ENCODE measurements around the gene TRIM14.
A peak's percentile ranks its signal among the peaks of the same experiment; 100 is the strongest.
"Not testable (repeated sequence)": the region's sequence is repeated elsewhere in the genome, so short reads cannot be mapped to it uniquely, and the experiment has no call there.

The TRIM14 gene

GRCh38 chr9:98080326-98080725 is 38.7 kb downstream of the TRIM14 start:
- DNase-seq: no peak

GRCh38 chr9:98078895-98079294 is 40.1 kb downstream of the TRIM14 start:
- no peak for DNase-seq

- DNase-seq: not testable (repeated sequence)
Measured at GRCh38 chr9:98076514-98076890, 42.5 kb downstream of the TRIM14 start.

- DNase-seq: no peak
Measured at GRCh38 chr9:98075332-98075805, 43.7 kb downstream of the TRIM14 start.

- peak; percentile 13 for DNase-seq
Measured at GRCh38 chr9:98074115-98074990, 44.7 kb downstream of the TRIM14 start.

GRCh38 chr9:98071737-98072136 is 47.3 kb downstream of the TRIM14 start:
- no peak for DNase-seq

GRCh38 chr9:98070704-98071103 is 48.3 kb downstream of the TRIM14 start:
- DNase-seq: no peak

GRCh38 chr9:98069551-98069950 is 49.5 kb downstream of the TRIM14 start:
- DNase-seq: no peak

GRCh38 chr9:98067184-98067583 is 51.8 kb downstream of the TRIM14 start:
- DNase-seq: no peak

- no peak for DNase-seq
Measured at GRCh38 chr9:98066235-98066634, 52.8 kb downstream of the TRIM14 start.

- no peak for DNase-seq
Measured at GRCh38 chr9:98064623-98065392, 54.2 kb downstream of the TRIM14 start.

GRCh38 chr9:98062161-98062560 is 56.9 kb downstream of the TRIM14 start:
- DNase-seq: no peak

- no peak for DNase-seq
Measured at GRCh38 chr9:98057138-98057799, 61.8 kb downstream of the TRIM14 start.

- peak; percentile 65 for DNase-seq
Measured at GRCh38 chr9:98056269-98057137, 62.5 kb downstream of the TRIM14 start, which contains the start of gene NANS. Gene NANS (plus strand): TSS chr9:98056732. CDS start chr9:98056809, 77 bp downstream.

- no peak for DNase-seq
Measured at GRCh38 chr9:98054376-98054951, 64.6 kb downstream of the TRIM14 start.

GRCh38 chr9:98050351-98050750 is 68.7 kb downstream of the TRIM14 start:
- no peak for DNase-seq

GRCh38 chr9:98049288-98050072 is 69.5 kb downstream of the TRIM14 start:
- no peak for DNase-seq

GRCh38 chr9:98047002-98047401 is 72.0 kb downstream of the TRIM14 start:
- no peak for DNase-seq

- DNase-seq: no peak
Measured at GRCh38 chr9:98046180-98046543, 72.9 kb downstream of the TRIM14 start.

GRCh38 chr9:98045234-98046179 is 73.5 kb downstream of the TRIM14 start:
- no peak for DNase-seq

Data from DMS79 treated with DMSO at 0.1 percent for 48 hours (cell line).